ENCODE measurements around the gene CDHR4.
"Not testable (repeated sequence)": the region's sequence is repeated elsewhere in the genome, so short reads cannot be mapped to it uniquely, and the experiment has no call there.

CDHR4 gene

DNA sequence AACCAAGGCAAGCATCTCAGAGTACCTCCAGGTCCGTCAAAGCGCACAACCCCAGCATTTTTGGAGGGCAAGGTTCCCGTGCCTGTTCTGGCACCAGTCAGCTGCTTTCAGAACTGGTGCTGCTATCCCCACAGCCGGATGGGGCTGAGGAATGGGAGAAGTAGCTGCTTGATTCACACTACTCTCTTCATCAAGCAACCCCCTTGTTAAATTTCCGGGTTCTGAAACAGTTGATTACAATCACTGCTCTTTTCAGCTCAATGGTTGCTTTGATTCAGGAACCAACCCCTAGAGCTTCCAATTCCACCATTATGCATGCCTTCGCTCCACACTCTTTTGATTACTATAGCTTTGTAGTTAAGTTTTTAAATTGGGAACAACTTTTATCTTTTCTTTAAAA lies 26.3 kb upstream of the CDHR4 start:
- Histone ChIP-seq H3K27ac (ENCODE audit: low read length) (no peak overlapping the region), H3K36me3 (replicated peaks; ENCODE audit: insufficient read depth, low read length) (no peaks in the 10 kb centered on the region), H3K4me2 (ENCODE audit: low read depth, low read length) (no peak overlapping the region), H3K9me2 (replicated peaks; ENCODE audit: insufficient read depth, low read length) (no peaks in the 10 kb centered on the region), H3K27me3 (replicated peaks; ENCODE audit: insufficient read depth, low read length) (no peaks in the 10 kb centered on the region), H3K4me1 (ENCODE audit: low read length) (no peaks in the 10 kb centered on the region), H2AFZ (ENCODE audit: low read length) (no peak overlapping the region), H3K9ac (ENCODE audit: low read length) (no peak overlapping the region), H4K20me1 (ENCODE audit: insufficient read depth, low read length) (no peaks in the 10 kb centered on the region), H3F3A (ENCODE audit: insufficient read depth, low read length) (no peaks in the 10 kb centered on the region), H3K79me2 (ENCODE audit: low read length) (no peaks in the 10 kb centered on the region), H3K9me3 (replicated peaks; ENCODE audit: insufficient read depth, low read length) (no peaks in the 10 kb centered on the region), H3K4me3 (ENCODE audit: low read length) (no peak overlapping the region)
- no peak for TF ChIP-seq EZH2 (optimal IDR thresholded peaks at IDR 0.05; ENCODE audit: low read depth, low read length)
- TF ChIP-seq EZH2phosphoT487 (IDR thresholded peaks at IDR 0.05; ENCODE audit: low read length): no peak
- no peak for TF ChIP-seq CTCF (IDR thresholded peaks at IDR 0.05; ENCODE audit: low read length)
- no peak for DNase-seq

DNA sequence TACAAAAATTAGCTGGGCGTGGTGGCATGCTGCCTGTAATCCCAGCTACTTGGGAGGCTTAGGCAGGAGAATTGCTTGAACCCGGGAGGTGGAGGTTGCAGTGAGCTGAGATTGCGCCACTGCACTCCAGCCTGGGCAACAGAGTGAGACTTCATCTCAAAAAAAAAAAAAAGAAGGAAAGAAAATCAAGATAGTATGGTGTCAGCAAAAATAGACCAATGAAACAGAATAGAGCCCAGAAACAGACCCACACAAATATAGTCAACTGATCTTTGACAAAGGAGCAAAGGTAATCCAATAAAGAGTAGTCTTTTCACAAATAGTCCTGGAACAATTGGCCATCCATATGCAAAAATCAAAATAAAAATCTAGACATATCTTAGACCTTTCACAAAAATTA lies 23.5 kb upstream of the CDHR4 start:
- H3K4me1 ChIP-seq (ENCODE audit: low read length); H4K20me1 ChIP-seq (ENCODE audit: insufficient read depth, low read length); H3K4me2 ChIP-seq (ENCODE audit: low read depth, low read length); H3F3A ChIP-seq (ENCODE audit: insufficient read depth, low read length); H2AFZ ChIP-seq (ENCODE audit: low read length); H3K9ac ChIP-seq (ENCODE audit: low read length); H3K27ac ChIP-seq (ENCODE audit: low read length); DNase-seq; H3K4me3 ChIP-seq (ENCODE audit: low read length); H3K9me2 ChIP-seq (replicated peaks; ENCODE audit: insufficient read depth, low read length); H3K79me2 ChIP-seq (ENCODE audit: low read length); H3K9me3 ChIP-seq (replicated peaks; ENCODE audit: insufficient read depth, low read length); H3K36me3 ChIP-seq (replicated peaks; ENCODE audit: insufficient read depth, low read length); H3K27me3 ChIP-seq (replicated peaks; ENCODE audit: insufficient read depth, low read length): not testable (repeated sequence)

DNA sequence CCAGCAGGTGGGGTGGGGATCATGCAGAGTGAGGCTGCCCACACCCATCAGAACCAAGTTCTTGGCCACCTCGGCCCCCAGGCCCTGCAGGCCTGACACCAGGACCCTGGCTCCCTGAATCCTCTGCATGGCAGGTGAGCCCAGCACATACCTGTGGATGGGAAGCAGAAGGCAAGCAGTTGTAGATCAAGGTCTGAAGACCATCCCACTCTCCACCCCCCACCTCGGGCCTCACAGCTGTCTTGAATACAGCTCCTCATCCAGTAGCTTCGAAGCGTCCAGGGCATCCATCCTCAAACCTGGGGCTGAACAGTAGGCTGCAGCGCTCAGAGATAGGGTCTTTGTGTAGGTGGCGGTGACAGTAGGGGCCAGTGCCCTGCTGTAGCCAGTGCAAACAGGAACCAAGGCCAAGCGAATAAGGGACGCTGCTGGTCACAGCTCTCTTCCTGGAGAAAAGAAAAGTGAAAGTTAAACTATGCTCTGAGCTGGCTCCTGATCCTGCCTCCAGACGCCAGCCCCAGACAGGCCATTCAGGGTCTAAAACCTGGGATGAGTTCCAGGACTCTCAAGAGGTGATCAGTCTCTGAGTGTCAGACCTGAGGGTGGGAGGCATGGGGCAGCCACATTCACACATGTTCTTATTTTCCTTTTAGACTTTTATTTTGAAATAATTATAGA lies 14.0 kb upstream of the CDHR4 start, which contains the start of gene UBA7:
Gene UBA7, minus strand, starts transcription at position 457 of the 678 bp plus-strand sequence. Its CDS starts 166 bp downstream, at position 291.
- Histone ChIP-seq H3K9ac (ENCODE audit: low read length) (peak within 1 kb of the TSS; percentile 33; the same call in 1 of the 2 replicates), H4K20me1 (ENCODE audit: insufficient read depth, low read length) (no peaks in the 10 kb centered on the region), H3K4me3 (ENCODE audit: low read length) (peak within 1 kb of the TSS; percentile 56), H3K27me3 (replicated peaks; ENCODE audit: insufficient read depth, low read length) (no peaks in the 10 kb centered on the region), H3F3A (ENCODE audit: insufficient read depth, low read length) (no peaks in the 10 kb centered on the region), H3K79me2 (ENCODE audit: low read length) (no peaks in the 10 kb centered on the region), H3K9me3 (replicated peaks; ENCODE audit: insufficient read depth, low read length) (no peaks in the 10 kb centered on the region), H3K36me3 (replicated peaks; ENCODE audit: insufficient read depth, low read length) (no peaks in the 10 kb centered on the region), H3K4me2 (ENCODE audit: low read depth, low read length) (peak within 1 kb of the TSS; percentile 79), H3K4me1 (ENCODE audit: low read length) (peaks cover 3% of the 10 kb centered on the region; the same call in 1 of the 2 replicates), H3K27ac (ENCODE audit: low read length) (no peak within 1 kb of the TSS), H3K9me2 (replicated peaks; ENCODE audit: insufficient read depth, low read length) (no peaks in the 10 kb centered on the region), H2AFZ (ENCODE audit: low read length) (peak within 1 kb of the TSS; percentile 91)
- DNase-seq: peak; percentile 15
- TF ChIP-seq CTCF (IDR thresholded peaks at IDR 0.05; ENCODE audit: low read length) (no peak), EZH2 (optimal IDR thresholded peaks at IDR 0.05; ENCODE audit: low read depth, low read length) (no peak), EZH2phosphoT487 (IDR thresholded peaks at IDR 0.05; ENCODE audit: low read length) (no peak)

GRCh38 chr3:49812916-49813496 lies 13.3 kb upstream of the CDHR4 start:
- H3K27ac ChIP-seq (ENCODE audit: low read length): no peak overlapping the region
- no peaks in the 10 kb centered on the region for H3K36me3 ChIP-seq (replicated peaks; ENCODE audit: insufficient read depth, low read length)
- H3K4me2 ChIP-seq (ENCODE audit: low read depth, low read length): peak overlapping the region; percentile 79; the same call in 1 of the 2 replicates
- H3K4me3 ChIP-seq (ENCODE audit: low read length): peak overlapping the region; percentile 56; the same call in 1 of the 2 replicates
- no peaks in the 10 kb centered on the region for H3K9me3 ChIP-seq (replicated peaks; ENCODE audit: insufficient read depth, low read length)
- H3F3A ChIP-seq (ENCODE audit: insufficient read depth, low read length): no peaks in the 10 kb centered on the region
- H4K20me1 ChIP-seq (ENCODE audit: insufficient read depth, low read length): no peaks in the 10 kb centered on the region
- no peaks in the 10 kb centered on the region for H3K9me2 ChIP-seq (replicated peaks; ENCODE audit: insufficient read depth, low read length)
- no peaks in the 10 kb centered on the region for H3K79me2 ChIP-seq (ENCODE audit: low read length)
- TF ChIP-seq EZH2 (optimal IDR thresholded peaks at IDR 0.05; ENCODE audit: low read depth, low read length): no peak
- no peak for TF ChIP-seq EZH2phosphoT487 (IDR thresholded peaks at IDR 0.05; ENCODE audit: low read length)
- no peak for TF ChIP-seq CTCF (IDR thresholded peaks at IDR 0.05; ENCODE audit: low read length)
- no peak for DNase-seq
- peaks cover 3% of the 10 kb centered on the region; the same call in 1 of the 2 replicates for H3K4me1 ChIP-seq (ENCODE audit: low read length)
- H3K9ac ChIP-seq (ENCODE audit: low read length): peak overlapping the region; percentile 33; the same call in 1 of the 2 replicates
- peak overlapping the region; percentile 91; the same call in 1 of the 2 replicates for H2AFZ ChIP-seq (ENCODE audit: low read length)
- no peaks in the 10 kb centered on the region for H3K27me3 ChIP-seq (replicated peaks; ENCODE audit: insufficient read depth, low read length)

Measured in MM.1S (cell line).